AG09309 (cell line): ENCODE data around the gene REV1.
"Not testable (repeated sequence)": the region's sequence is repeated elsewhere in the genome, so short reads cannot be mapped to it uniquely, and the experiment has no call there.

Source experiments
- DNase-seq: peaks from one replicate; pipeline ENCODE4 v3.0.0-alpha.2; 2010; ENCODE audit warnings: low read depth
- H3K4me3 ChIP-seq: 2 replicates; pipeline ENCODE4 v1.5.1; 2011; ENCODE audit warnings: mild to moderate bottlenecking, low read depth, low read length, moderate library complexity; ENCODE audit not compliant: control insufficient read depth
- TF ChIP-seq, protein P1 (sequence below): IDR thresholded peaks from 2 replicates; pipeline ENCODE4 v1.5.1; 2011; ENCODE audit warnings: mild to moderate bottlenecking, low read depth, low read length, inconsistent platforms; ENCODE audit not compliant: insufficient read depth, control insufficient read depth; ENCODE audit errors: missing control alignments

Gene REV1

DNA sequence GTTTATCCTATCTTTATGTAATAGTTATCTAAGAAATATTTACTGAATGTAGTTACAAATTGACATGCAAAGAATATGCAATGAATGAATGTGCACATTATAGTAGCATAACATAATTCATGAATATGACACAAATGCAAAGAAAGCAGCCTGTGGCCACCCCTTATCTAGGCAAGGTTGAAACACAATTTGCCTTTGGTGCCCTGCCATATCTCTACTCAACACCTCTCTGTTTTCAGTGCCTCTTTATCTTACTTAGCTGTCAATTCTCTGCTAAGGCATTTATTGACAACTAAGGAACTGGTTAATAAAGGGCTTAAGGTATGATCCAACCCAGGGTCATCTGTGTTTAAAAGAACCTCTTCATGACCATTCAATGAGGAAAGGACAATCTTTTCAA lies 18.9 kb downstream of the REV1 start:
- no peak for DNase-seq
- TF ChIP-seq, protein P1, sequence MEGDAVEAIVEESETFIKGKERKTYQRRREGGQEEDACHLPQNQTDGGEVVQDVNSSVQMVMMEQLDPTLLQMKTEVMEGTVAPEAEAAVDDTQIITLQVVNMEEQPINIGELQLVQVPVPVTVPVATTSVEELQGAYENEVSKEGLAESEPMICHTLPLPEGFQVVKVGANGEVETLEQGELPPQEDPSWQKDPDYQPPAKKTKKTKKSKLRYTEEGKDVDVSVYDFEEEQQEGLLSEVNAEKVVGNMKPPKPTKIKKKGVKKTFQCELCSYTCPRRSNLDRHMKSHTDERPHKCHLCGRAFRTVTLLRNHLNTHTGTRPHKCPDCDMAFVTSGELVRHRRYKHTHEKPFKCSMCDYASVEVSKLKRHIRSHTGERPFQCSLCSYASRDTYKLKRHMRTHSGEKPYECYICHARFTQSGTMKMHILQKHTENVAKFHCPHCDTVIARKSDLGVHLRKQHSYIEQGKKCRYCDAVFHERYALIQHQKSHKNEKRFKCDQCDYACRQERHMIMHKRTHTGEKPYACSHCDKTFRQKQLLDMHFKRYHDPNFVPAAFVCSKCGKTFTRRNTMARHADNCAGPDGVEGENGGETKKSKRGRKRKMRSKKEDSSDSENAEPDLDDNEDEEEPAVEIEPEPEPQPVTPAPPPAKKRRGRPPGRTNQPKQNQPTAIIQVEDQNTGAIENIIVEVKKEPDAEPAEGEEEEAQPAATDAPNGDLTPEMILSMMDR = no peak

GRCh38 chr2:99470459-99470858 lies 19.4 kb downstream of the REV1 start:
- not testable (repeated sequence) for H3K4me3 ChIP-seq, DNase-seq

More for the DNA sequence above, 18.9 kb downstream of the REV1 start:
- H3K4me3 ChIP-seq = no peak overlapping the region

DNA sequence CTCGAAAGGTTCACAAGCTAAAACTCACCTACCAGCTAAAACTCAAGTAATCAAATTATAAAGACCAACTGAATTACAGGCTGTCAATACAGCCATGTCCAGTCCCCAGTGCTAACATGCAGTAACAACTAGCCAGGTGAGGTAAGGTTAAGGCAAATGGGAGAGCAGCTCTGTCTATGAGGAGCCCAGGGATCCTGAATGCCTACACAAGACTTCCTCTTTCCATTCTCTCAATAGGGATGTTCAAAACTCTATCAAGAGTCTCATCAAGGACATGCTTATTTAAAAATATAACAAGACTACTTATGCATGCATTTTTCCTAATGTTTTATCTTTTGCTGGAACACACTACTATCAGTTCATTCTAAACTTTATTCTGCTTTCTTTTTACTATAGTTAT lies 20.4 kb downstream of the REV1 start:
- H3K4me3 ChIP-seq = no peak overlapping the region
- no peak for DNase-seq
- TF ChIP-seq, protein P1 = no peak

GRCh38 chr2:99468155-99468554 lies 21.7 kb downstream of the REV1 start:
- H3K4me3 ChIP-seq = no peak overlapping the region
- TF ChIP-seq, protein P1 = no peak
- no peak for DNase-seq

- no peak overlapping the region for H3K4me3 ChIP-seq
- DNase-seq = no peak
- TF ChIP-seq, protein P1 = no peak
Observed at GRCh38 chr2:99467390-99467789, 22.4 kb downstream of the REV1 start.

DNA sequence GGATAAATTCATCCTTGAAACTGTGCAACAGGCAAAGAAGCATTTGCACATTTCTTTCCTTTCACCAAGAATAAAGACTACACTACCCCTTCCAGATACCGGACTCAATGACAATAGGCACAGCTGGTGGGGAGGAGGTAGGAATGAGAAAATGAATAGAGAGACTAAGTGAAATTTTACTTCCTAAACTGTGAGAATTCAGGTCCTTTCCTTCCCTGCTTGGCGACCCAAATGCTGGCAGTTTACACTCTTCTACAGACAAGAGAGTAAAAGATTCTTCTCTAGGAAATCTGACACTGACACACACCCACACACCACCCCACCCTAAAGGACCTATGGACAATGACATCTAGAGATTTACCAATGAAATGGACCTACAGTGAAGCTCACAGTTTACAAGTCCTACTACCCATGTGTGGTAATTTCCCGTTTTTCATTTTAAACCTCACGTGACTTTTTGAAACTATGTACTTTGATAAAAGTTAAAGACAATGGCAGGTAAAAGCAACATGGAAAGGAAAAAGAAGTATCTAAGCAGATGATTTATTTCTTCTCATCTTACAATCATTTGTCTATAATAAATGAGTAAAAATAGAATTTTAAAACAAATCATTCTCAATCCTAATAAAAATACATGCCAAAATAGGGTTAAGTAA lies 27.9 kb downstream of the REV1 start:
- DNase-seq = no peak
- H3K4me3 ChIP-seq = no peak overlapping the region
- TF ChIP-seq, protein P1 = no peak

DNA sequence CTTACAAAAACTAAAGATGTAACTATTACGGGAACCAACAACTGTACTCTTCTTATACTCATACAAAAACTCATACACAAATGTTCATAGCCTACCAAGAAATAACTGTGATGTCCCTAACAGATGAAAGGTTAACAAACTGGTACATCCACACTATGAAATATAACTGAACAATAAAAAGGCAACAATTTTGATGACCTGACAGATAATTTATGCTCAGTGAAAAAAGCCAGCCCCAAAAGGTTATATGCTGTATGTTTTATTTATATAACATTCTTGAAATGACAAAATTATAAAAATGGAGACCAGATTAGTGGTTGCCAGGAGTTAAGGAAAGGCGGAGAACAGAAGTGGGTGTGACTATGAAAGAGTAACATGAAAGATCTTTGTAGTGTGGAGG lies 31.3 kb downstream of the REV1 start:
- no peak overlapping the region for H3K4me3 ChIP-seq
- TF ChIP-seq, protein P1 = no peak
- DNase-seq = no peak
